ENCODE data around the gene METTL26. TPM values are rescaled to one million over a fixed set of nuclear protein-coding genes. Genes with fewer than 3 reads are reported as not detected.

The METTL26 gene
- total RNA-seq, 1 donor from 2014 or later, result 31.8 TPM

- no peak for DNase-seq (ENCODE audit: low spot score in 2 of 2)
- FAIRE-seq, result no peak
These were observed 8.5 kb downstream of the METTL26 start for GRCh38 chr16:627454-628239.

GRCh38 chr16:626787-627453, 9.2 kb downstream of the METTL26 start:
- DNase-seq (ENCODE audit: low spot score in 2 of 2) (peak in 1 of 2 donors; percentile 57), FAIRE-seq (no peak)

- FAIRE-seq, result no peak
- DNase-seq (ENCODE audit: low spot score in 2 of 2), result no peak
These were observed 9.9 kb downstream of the METTL26 start for GRCh38 chr16:625977-626765.

GRCh38 chr16:625117-625976, 10.8 kb downstream of the METTL26 start:
- DNase-seq (ENCODE audit: low spot score in 2 of 2) (no peak), FAIRE-seq (no peak)

- DNase-seq (ENCODE audit: low spot score in 2 of 2) (peak in 1 of 2 donors; percentile 49), FAIRE-seq (no peak)
These were observed 11.5 kb downstream of the METTL26 start for GRCh38 chr16:624526-625070.

DNA sequence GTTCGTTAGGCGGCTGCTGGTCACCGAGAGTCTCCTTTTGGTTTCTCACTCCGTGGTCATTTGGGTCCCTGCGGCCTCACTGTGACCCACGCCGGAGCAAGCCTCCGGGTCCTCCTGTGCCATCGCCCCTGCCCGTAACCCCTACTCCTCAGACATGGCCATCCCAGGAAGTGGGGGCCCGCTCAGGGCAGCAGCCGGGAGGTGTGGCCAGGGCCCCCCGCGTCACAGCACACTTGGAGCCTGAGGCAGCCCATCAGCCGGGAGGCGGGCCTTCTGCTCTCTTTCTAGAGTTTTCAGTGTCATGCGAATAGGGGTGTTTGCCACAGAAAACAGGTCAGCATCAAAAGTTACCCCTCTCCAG, 13.2 kb downstream of the METTL26 start:
- FAIRE-seq, result no peak

DNA sequence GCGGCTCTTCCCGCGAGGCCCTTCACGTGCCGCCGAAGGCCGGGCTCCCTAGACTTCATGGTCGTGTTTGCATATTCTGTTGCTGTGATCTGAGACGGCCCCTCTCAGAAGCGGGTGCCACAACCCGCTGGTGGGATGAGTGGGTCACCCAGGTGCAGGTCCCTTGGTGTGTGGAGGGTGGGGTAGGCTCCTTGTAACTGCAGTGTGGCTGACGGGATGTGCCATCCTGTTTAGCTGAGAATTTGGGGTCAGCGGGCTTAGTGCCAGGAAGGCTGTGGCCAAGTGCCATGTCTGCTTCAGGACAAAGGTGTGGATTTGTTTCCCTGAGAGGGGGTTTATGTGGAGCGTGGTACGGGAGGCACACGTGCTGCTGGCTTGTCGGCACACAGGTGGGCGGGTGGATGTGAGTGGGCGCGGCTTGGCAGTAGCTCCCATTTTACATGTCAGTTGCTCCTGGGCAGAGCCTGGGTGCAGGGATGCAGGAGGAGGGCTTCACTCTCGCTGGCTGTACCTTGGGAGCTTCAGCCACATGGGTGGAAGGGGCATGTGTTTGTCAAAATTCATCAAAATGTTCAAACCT, 14.5 kb downstream of the METTL26 start:
- DNase-seq (ENCODE audit: low spot score in 2 of 2) (no peak), FAIRE-seq (no peak)

More for the DNA sequence above, 13.2 kb downstream of the METTL26 start:
- DNase-seq (ENCODE audit: low spot score in 2 of 2), result no peak

- FAIRE-seq, result no peak
These were observed 15.2 kb downstream of the METTL26 start for GRCh38 chr16:620700-621525.

GRCh38 chr16:619476-620100, 16.5 kb downstream of the METTL26 start:
- FAIRE-seq (no peak), DNase-seq (ENCODE audit: low spot score in 2 of 2) (no peak)

More at GRCh38 chr16:620700-621525, 15.2 kb downstream of the METTL26 start:
- no peak for DNase-seq (ENCODE audit: low spot score in 2 of 2)

GRCh38 chr16:617855-618254, 18.2 kb downstream of the METTL26 start:
- no peak for DNase-seq (ENCODE audit: low spot score in 2 of 2)
- no peak for FAIRE-seq

GRCh38 chr16:616733-617586, 19.1 kb downstream of the METTL26 start:
- FAIRE-seq (no peak), DNase-seq (ENCODE audit: low spot score in 2 of 2) (no peak)

- no peak for FAIRE-seq
- DNase-seq (ENCODE audit: low spot score in 2 of 2), result no peak
These were observed 21.0 kb downstream of the METTL26 start for GRCh38 chr16:615122-615521.

- DNase-seq (ENCODE audit: low spot score in 2 of 2) (peak in 1 of 2 donors; percentile 87), FAIRE-seq (no peak)
These were observed 25.4 kb downstream of the METTL26 start for GRCh38 chr16:610513-611381.

GRCh38 chr16:609984-610383, 26.1 kb downstream of the METTL26 start:
- DNase-seq (ENCODE audit: low spot score in 2 of 2) (no peak), FAIRE-seq (no peak)

GRCh38 chr16:609316-609715, 26.8 kb downstream of the METTL26 start:
- no peak for DNase-seq (ENCODE audit: low spot score in 2 of 2)

GRCh38 chr16:608019-608418, 28.1 kb downstream of the METTL26 start:
- DNase-seq (ENCODE audit: low spot score in 2 of 2) (no peak), FAIRE-seq (no peak)

More at GRCh38 chr16:609316-609715, 26.8 kb downstream of the METTL26 start:
- FAIRE-seq, result no peak

Measured in frontal cortex (tissue), 4 donors.